Liver (tissue), 9 donors: ENCODE measurements around the gene WNT8B. TPM values are rescaled to one million over a fixed set of nuclear protein-coding genes. Genes with fewer than 3 reads are reported as not detected.

ENCODE experiments used
- DNase-seq: peaks from one replicate; pipeline ENCODE4 v3.0.0-alpha.2; 2017; ENCODE audit warnings: low spot score
- H3K27ac ChIP-seq, 2 donors: one replicate each; pipeline ENCODE4 v1.7.0; 2013; ENCODE audit warnings: inconsistent platforms in 2 of 2, low read length in 2 of 2, control low read depth in 1 of 2, low read depth in 1 of 2, mild to moderate bottlenecking in 1 of 2
- H3K27me3 ChIP-seq, 4 donors: one replicate each; pipeline versions ENCODE4 v1.6.1 to v1.7.0; 2013; ENCODE audit warnings: low read length in 3 of 4, inconsistent platforms in 1 of 4, mild to moderate bottlenecking in 1 of 4, moderate library complexity in 1 of 4; ENCODE audit not compliant: control insufficient read depth in 4 of 4, insufficient read depth in 4 of 4
- H3K36me3 ChIP-seq, 4 donors: one replicate each; pipeline versions ENCODE4 v1.6.1 to v1.7.0; 2013; ENCODE audit warnings: low read length in 3 of 4, mild to moderate bottlenecking in 3 of 4, low read depth in 1 of 4, moderate library complexity in 1 of 4; ENCODE audit not compliant: control insufficient read depth in 4 of 4, insufficient read depth in 3 of 4
- H3K4me1 ChIP-seq, 4 donors: one replicate each; pipeline versions ENCODE4 v1.6.1 to v1.7.0; 2013; ENCODE audit warnings: low read length in 3 of 4, mild to moderate bottlenecking in 3 of 4, moderate library complexity in 1 of 4; ENCODE audit not compliant: control insufficient read depth in 4 of 4, insufficient read depth in 4 of 4
- H3K4me3 ChIP-seq, 3 donors: one replicate each; pipeline versions ENCODE4 v1.6.1 to v1.7.0; 2013; ENCODE audit warnings: low read length in 3 of 3, control low read depth in 1 of 3, low read depth in 1 of 3, mild to moderate bottlenecking in 1 of 3
- H3K9ac ChIP-seq, 2 donors: one replicate each; pipeline ENCODE4 v1.7.0; 2013; ENCODE audit warnings: low read length in 2 of 2, mild to moderate bottlenecking in 2 of 2, moderate library complexity in 2 of 2, control low read depth in 1 of 2, low read depth in 1 of 2
- H3K9me3 ChIP-seq, 4 donors: one replicate each; pipeline versions ENCODE4 v1.6.1 to v1.7.0; 2013; ENCODE audit warnings: low read length in 3 of 4; ENCODE audit not compliant: control insufficient read depth in 4 of 4
- ATF3 ChIP-seq: IDR thresholded peaks from 2 replicates; pipeline ENCODE4 v1.6.1; 2016; ENCODE audit warnings: antibody characterized with exemption
- CTCF ChIP-seq: fragments of 150-350 bp; IDR thresholded peaks from 2 replicates; pipeline ENCODE4 v1.5.1; 2017; ENCODE audit warnings: improper control_type of control experiment, low read depth, low read length; ENCODE audit not compliant: missing input control
- FOXA1 ChIP-seq: IDR thresholded peaks from 2 replicates; pipeline ENCODE4 v1.6.1; 2016; ENCODE audit warnings: antibody characterized with exemption
- FOXA2 ChIP-seq: IDR thresholded peaks from 2 replicates; pipeline ENCODE4 v1.6.1; 2016; ENCODE audit warnings: antibody characterized with exemption
- GABPA ChIP-seq, 2 donors: IDR thresholded peaks in 1 of 2; conservative IDR thresholded peaks in 1 of 2; 2 replicates each; pipeline ENCODE4 v1.6.1; 2016; ENCODE audit warnings: antibody characterized with exemption in 2 of 2, mild to moderate bottlenecking in 1 of 2, moderate library complexity in 1 of 2
- HNF4A ChIP-seq, 2 donors: conservative IDR thresholded peaks; 2 replicates each; pipeline ENCODE4 v1.6.1; 2016; ENCODE audit warnings: antibody characterized with exemption in 2 of 2, mild to moderate bottlenecking in 2 of 2
- HNF4G ChIP-seq: IDR thresholded peaks from 2 replicates; pipeline ENCODE4 v1.6.1; 2016; ENCODE audit warnings: antibody characterized with exemption
- JUND ChIP-seq, 2 donors: IDR thresholded peaks; 2 replicates each; pipeline ENCODE4 v1.6.1; 2016; ENCODE audit warnings: antibody characterized with exemption in 2 of 2
- MAX ChIP-seq: IDR thresholded peaks from 2 replicates; pipeline ENCODE4 v1.6.1; 2016; ENCODE audit warnings: antibody characterized with exemption
- NR2F2 ChIP-seq: IDR thresholded peaks from 2 replicates; pipeline ENCODE4 v1.6.1; 2016; ENCODE audit warnings: antibody characterized with exemption
- REST ChIP-seq: IDR thresholded peaks from 2 replicates; pipeline ENCODE4 v1.6.1; 2016; ENCODE audit warnings: antibody characterized with exemption, mild to moderate bottlenecking
- TAF1 ChIP-seq: conservative IDR thresholded peaks from 2 replicates; pipeline ENCODE4 v1.6.1; 2016; ENCODE audit warnings: antibody characterized with exemption, mild to moderate bottlenecking
- ZBTB33 ChIP-seq: IDR thresholded peaks from 2 replicates; pipeline ENCODE4 v1.6.1; 2016; ENCODE audit warnings: antibody characterized with exemption
- WGBS: extraction: QIAGEN DNeasy Blood & Tissue Kit; methylation state at CpG from one replicate; pipeline ENCODE4 v1.1.7; 2013; 5-methylcytosine and 5-hydroxymethylcytosine counted together
- polyA plus RNA-seq, 2 donors: library from polyadenylated mRNA; stranded (reverse) in 1 of 2; unstranded in 1 of 2; fragments of 200-250 nt in 1 of 2; fragments of >200 nt in 1 of 2; fragmentation: Nextera tagmentation in 1 of 2; extraction: Ambion mirVana in 1 of 2; gene quantifications; one replicate each; pipeline versions ENCODE4 v1.2.1 to v1.2.3, GENCODE V29; 2013 to 2015
- total RNA-seq, 2 donors: library from RNA; depleted of rRNA; stranded (reverse); fragments of >200 nt; gene quantifications; one replicate each; pipeline ENCODE4 v1.2.3, GENCODE V29; 2014
- donor health status: healthy.
- donor health status: healthy.
- donor health status: healthy.
- donor health status: healthy.
- donor health status: healthy.

Gene WNT8B
- total and polyA plus RNA-seq, 4 donors = not detected

GRCh38 chr10:100501423-100501822 lies 38.6 kb downstream of the WNT8B start:
- Histone ChIP-seq H3K27me3 (no peaks in the 10 kb centered on the region), H3K4me3 (no peak overlapping the region), H3K9me3 (no peaks in the 10 kb centered on the region), H3K36me3 (peaks cover 3 to 43% (median 21%) of the 10 kb centered on the region in 4 donors), H3K9ac (no peak overlapping the region), H3K27ac (no peak overlapping the region), H3K4me1 (no peaks in the 10 kb centered on the region)
- TF ChIP-seq FOXA2 (no peak), FOXA1 (no peak)
- no peak for DNase-seq

- H3K27ac ChIP-seq = no peak overlapping the region
- no peaks in the 10 kb centered on the region for H3K27me3 ChIP-seq
- no peak overlapping the region for H3K9ac ChIP-seq
- TF ChIP-seq CTCF (no peak), GABPA (IDR thresholded peaks at IDR 0.05 in 1 of 2, conservative IDR thresholded peaks at IDR 0.05 in 1 of 2) (no peak), TAF1 (no peak), HNF4G (no peak), ATF3 (no peak), REST (no peak)
- H3K9me3 ChIP-seq = no peaks in the 10 kb centered on the region
- H3K4me3 ChIP-seq = no peak overlapping the region
- H3K4me1 ChIP-seq = no peaks in the 10 kb centered on the region
- DNase-seq = no peak
- H3K36me3 ChIP-seq = peaks cover 3 to 34% (median 18%) of the 10 kb centered on the region in 4 donors
- 98% methylated on average over 1 of the region's 1 CpG for WGBS
Measured at GRCh38 chr10:100502926-100503494, 40.2 kb downstream of the WNT8B start.

- TF ChIP-seq JUND (IDR thresholded peaks at IDR 0.05) = no peak
- TF ChIP-seq HNF4A (conservative IDR thresholded peaks at IDR 0.05) = no peak
- no peak for TF ChIP-seq GABPA (IDR thresholded peaks at IDR 0.05 in 1 of 2, conservative IDR thresholded peaks at IDR 0.05 in 1 of 2)
- no peak for TF ChIP-seq MAX
- no peak for TF ChIP-seq TAF1
- TF ChIP-seq ATF3 = no peak
- no peak for TF ChIP-seq REST
- TF ChIP-seq NR2F2 = no peak
- TF ChIP-seq ZBTB33 = no peak
- TF ChIP-seq HNF4G = no peak
- WGBS = 90% methylated on average over 5 of the region's 5 CpGs
- H3K9me3 ChIP-seq = no peaks in the 10 kb centered on the region
- H3K27ac ChIP-seq = no peak overlapping the region
- H3K4me3 ChIP-seq = no peak overlapping the region
- no peak overlapping the region for H3K9ac ChIP-seq
- H3K27me3 ChIP-seq = no peaks in the 10 kb centered on the region
- no peaks in the 10 kb centered on the region for H3K4me1 ChIP-seq
- no peak for DNase-seq
- H3K36me3 ChIP-seq = peaks cover 3 to 29% (median 17%) of the 10 kb centered on the region in 4 donors
Measured at GRCh38 chr10:100504096-100504495, 41.3 kb downstream of the WNT8B start.
